Fibroblast of skin of left biceps (primary cell): ENCODE measurements around the gene OR7A17.

ENCODE experiments used
- DNase-seq, 2 experiments: peaks; one replicate each; pipeline ENCODE4 v3.0.0-alpha.2; 2013; ENCODE audit warnings: low read depth in 2 of 2

Gene OR7A17

GRCh38 chr19:14886032-14886431, at the start of gene OR7A17:
Gene OR7A17 (minus strand): TSS chr19:14886132. CDS start chr19:14881355, 4,777 bp downstream.
- DNase-seq = no peak

DNA sequence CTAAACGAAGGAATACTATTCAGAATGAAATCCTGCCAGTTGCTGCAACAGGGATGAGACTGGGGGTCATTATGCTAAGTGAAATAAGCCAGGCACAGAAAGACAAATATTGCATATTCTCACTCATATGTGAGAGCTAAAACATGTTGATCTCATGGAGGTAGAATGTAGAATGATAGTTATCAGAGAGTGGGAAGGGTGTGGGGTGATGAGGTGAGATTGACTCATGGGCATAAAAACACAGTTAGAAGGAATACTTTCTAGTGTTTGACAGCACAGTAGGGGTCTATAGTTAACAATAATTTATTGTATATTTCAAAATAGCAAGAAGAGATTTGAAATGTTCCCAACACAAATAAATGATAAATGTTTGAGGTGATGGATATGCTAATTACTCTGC, 47.6 kb upstream of the OR7A17 start:
- no peak for DNase-seq

GRCh38 chr19:14916848-14917247, 30.9 kb upstream of the OR7A17 start:
- DNase-seq = no peak

- DNase-seq = no peak
Measured at GRCh38 chr19:14915116-14915515, 29.2 kb upstream of the OR7A17 start.

DNA sequence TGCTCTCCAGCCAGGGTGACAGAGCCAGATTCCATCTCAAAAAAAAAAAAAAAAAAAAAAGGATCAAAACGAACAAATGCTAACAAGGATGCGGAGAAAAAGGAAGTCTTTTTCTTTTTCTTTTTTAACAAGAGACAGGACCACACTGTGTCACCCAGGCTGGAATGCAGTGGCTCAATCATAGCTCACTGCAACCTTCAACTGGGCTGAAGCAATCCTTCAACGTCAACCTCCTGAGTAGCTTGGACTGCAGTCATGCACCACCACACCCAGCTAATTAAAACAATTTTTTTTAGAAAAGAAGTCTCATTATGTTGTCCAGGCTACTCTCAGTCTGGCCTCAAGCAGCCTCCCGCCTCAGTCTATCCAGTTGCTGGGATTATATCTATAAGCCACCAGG, 20.8 kb upstream of the OR7A17 start:
- no peak for DNase-seq

GRCh38 chr19:14901675-14902260, 15.8 kb upstream of the OR7A17 start:
- DNase-seq = no peak

DNA sequence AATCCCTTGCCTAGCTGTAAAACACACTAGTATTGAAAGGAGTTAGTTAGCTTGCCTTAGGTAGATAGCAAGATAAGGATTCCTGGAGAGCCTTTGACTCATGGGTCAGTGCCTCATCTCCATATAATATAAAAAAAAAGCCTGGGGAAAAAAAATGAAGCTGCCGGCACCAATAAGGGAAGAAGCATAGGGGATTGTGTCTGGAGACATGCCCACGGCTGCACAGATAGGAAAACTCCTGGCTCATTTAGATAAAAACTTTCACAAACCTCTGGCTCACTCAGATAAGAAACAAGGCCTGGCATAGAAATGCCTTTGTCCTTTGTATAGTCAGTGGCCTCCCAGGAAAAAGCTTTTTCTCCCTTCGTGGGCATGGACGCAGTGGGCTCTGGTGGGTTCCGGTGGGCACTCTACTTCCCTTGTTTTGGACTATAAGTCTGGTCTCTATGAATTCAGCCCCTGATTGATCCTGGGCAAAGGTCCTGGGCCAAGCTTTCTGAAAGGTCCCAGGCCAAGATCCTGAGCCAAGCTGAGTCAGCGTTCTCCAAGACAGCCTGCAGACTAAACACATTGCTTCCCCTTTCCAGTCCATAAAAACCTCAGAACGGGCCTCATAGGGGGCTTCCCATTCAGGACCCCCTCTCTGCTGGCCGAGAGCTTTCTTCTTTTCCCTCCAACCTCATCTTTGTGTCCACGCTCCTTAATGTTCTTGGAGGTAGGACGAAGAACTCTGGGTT, 4.9 kb upstream of the OR7A17 start:
- no peak for DNase-seq

- no peak for DNase-seq
Measured at GRCh38 chr19:14889994-14890642, 4.2 kb upstream of the OR7A17 start.

- no peak for DNase-seq
Measured at GRCh38 chr19:14871619-14872230, 14.2 kb downstream of the OR7A17 start.

DNA sequence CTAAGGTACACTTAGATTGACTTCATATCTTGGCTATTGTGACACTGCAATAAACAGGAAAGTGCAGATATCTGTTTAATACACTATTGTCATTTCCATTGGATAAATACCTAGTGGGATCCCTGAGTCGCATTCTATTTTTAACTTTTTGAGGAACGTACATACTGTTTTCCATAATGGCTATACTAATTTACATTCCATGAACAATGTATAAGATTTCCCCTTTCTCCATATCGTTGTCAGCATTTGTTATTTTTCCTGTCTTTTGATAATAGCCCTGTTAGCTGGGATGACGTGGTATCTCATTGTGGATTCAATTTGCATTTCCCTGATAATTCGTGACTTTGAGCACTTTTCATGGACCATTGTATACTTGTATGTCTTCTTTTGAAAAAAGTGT, 17.4 kb downstream of the OR7A17 start:
- DNase-seq = no peak

DNA sequence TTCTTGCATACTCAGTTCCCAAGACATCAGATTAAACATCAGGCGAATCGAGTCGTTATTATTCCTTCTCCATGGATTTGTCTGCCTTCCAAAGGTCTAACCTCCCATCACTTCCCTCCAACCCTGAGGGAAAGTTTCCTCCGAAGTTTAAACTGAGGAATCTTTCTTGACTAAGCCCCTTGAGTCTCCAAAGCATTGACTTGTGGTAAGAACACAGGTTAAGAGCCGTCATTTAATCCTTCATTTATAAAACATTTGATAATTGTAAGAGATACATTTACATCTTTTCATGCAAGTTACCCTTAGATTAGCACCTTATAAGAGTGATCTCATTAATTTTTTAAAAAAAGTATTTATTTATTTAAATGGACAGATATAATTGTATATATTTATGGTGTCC, 37.1 kb downstream of the OR7A17 start, which contains the start of gene OR7A10:
Gene OR7A10, minus strand, starts transcription at position 101 of the 400 bp plus-strand sequence. CDS start 7,045 bp downstream, outside the sequence.
- no peak for DNase-seq

DNA sequence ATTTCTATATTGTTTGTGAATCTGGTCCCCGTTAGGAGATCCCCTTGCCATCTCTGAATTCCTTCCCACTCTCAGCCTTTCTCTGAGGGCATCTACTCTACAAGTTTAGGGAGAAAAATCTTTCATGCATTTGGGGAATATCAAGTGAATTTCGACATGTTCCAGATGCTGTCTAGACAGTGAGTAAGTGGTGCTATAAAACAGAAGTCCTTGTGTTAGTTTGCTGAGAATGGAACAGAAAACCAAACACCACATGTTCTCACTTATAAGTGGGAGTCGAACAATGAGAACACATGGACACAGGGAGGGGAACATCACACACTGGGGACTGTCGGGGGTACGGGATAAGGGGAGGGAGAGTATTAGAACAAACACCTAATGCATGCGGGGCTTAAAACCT, 42.4 kb downstream of the OR7A17 start:
- DNase-seq = no peak

GRCh38 chr19:14843169-14843568, 42.8 kb downstream of the OR7A17 start:
- no peak for DNase-seq

DNA sequence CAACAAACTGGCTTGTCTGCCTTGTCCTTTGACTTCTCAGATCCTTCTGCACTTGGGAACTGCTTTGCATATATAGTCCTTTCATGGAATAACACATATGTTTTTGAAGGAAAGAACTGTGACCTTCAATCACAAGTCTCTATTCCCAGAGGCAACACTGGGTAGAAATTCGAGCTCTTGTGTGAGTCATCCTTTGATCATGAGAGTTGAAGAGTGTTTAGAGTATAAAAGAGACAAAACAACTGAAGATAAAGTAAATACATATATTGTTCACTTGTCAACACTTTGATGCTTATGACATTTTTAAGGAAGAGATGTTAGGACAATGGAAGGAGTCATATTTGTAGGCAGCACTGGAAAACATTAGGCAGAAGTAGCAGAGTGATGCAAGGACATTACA, 45.7 kb downstream of the OR7A17 start:
- no peak for DNase-seq

DNA sequence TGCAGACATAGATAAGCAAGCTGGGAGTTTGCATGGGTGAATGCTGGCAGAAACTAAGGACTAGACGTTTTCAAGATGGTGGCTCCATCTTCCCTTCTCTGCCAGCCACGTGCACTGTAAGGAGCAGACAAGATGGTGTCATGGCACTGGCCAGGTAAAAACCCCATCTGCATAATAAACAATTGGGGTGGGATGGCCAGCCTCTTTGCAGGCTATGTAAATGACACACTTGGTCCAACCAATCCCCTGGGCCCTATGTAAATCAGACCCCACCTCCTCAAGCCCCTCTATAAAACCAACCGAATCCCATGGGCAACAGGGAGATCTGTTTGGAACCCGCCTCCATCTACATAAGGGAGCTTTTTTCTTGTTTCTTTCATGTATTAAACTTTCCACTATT, 48.5 kb downstream of the OR7A17 start:
- DNase-seq = no peak

GRCh38 chr19:14835011-14835410, 50.9 kb downstream of the OR7A17 start, which contains the start of the genes OR7A5 and OR7C1:
Gene OR7A5 (minus strand): TSS chr19:14835185. CDS start chr19:14828241, 6,944 bp downstream.
Gene OR7C1 (minus strand): TSS chr19:14835185. CDS start chr19:14800136, 35,049 bp downstream.
- DNase-seq = no peak

- no peak for DNase-seq
Measured at GRCh38 chr19:14830702-14831101, 55.2 kb downstream of the OR7A17 start.
